Activated CD4-positive, alpha-beta T cell treated with anti-CD3 and anti-CD28 coated beads, Interleukin-2, Interleukin-4, amounts not matched to agents 100 ng/mL and 50 ng/mL, durations not matched to agents 16 hours and 8 hours (primary cell): ENCODE results near the gene LRP4.
A peak's percentile ranks its signal among the peaks of the same experiment; 100 is the strongest.
"Not testable (repeated sequence)": the region's sequence is repeated elsewhere in the genome, so short reads cannot be mapped to it uniquely, and the experiment has no call there.

Source experiments
- DNase-seq: peaks from one replicate; pipeline ENCODE4 v3.0.0-alpha.2; 2020; ENCODE audit warnings: low spot score

Gene LRP4

DNA sequence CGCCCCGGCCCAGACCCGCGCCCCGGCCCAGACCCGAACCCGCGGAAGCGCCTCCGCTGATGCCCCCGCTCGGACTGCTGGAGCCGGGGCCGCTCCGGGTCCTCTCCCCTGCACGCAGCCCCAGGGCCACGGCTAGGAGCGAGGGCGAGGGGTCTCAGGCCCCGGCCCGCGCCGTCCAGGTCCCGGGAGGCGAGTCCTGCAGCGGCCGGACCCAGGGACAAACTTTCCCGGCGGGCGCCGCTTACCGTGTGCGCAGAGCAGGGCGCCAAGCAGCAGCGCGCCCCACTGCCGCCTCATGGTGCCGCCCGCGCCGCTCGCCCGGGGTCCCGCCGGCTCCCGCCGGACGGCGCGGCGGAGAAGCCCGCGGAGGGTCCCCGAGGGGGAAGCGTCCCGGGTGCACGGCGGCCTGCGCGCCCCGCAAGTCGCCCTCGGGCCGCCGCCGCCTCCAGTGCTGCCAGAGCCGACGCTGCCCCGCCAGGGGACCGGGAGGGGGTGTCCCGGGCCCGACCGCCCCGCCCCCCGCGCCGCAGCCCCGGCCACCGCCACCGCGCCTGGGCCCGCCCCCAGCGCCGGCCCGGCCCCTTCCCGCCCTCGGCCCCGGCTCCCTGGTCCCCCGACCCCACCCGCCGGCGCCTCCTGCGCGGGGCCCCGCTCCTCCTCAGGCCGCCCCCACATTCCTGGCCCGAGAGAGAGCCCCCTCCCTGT lies at the start of gene LRP4:
TSS of gene LRP4 (minus strand) at position 468 of the 705 bp plus-strand sequence. CDS start at position 297, 171 bp downstream.
- no peak for DNase-seq

- DNase-seq: no peak
These were observed 49.6 kb upstream of the LRP4 start for GRCh38 chr11:46967962-46968361.

- no peak for DNase-seq
These were observed 48.4 kb upstream of the LRP4 start for GRCh38 chr11:46966773-46967172.

GRCh38 chr11:46963844-46964243 lies 45.5 kb upstream of the LRP4 start:
- no peak for DNase-seq

DNA sequence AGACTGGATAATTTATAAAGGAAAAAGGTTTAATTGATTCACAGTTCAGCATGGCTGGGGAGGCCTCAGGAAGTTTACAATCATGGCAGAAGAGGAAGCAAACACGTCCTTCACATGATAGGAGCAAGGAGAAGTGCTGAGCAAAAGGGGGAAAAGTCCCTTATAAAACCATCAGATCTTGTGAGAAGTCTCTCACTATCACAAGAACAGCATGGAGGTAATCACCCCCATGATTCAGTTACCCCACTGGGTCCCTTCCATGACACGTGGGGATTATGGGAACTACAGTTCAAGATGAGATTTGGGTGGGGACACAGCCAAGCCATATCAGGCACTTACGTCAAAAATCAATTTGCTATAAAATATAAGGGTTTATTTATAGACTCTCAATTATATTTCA lies 43.5 kb upstream of the LRP4 start:
- not testable (repeated sequence) for DNase-seq

DNA sequence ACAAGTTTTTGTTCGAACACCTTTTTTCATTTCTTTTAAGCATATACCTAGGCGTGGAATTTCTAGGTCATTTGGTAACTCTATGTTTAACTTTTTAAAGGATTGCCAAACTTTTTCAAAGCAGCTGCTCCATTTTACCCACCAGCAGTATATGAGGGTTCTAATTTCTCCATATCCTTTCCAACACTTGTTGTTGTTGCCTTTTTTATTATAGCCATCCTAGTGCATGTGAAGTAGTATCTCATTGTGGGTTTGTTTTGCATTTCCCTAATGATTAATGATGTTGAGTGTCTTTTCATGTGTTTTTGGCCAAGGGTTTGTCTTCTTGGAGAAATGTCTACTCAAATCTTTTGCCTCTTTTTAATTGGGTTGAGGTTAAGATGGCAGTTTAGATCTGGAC lies 42.7 kb upstream of the LRP4 start:
- DNase-seq: no peak

DNA sequence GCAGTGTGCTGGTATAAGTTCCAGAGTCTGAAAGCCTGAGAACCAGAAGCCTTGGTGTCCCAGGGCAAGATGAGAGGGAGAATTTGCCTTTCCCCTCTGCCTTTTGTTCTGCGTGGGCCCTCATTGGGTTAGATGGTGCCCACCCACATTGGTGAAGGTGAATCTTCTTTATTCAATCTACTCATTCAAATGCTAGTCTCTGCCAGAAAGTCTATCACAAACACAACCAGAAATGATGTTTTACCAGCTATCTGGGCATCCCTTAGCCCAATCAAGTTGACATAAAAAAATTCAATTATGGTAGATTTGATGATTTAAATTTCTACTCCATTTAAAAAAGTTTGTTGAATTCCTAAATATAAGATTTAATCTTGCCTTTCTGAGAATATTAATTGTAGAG lies 40.4 kb upstream of the LRP4 start:
- no peak for DNase-seq

DNA sequence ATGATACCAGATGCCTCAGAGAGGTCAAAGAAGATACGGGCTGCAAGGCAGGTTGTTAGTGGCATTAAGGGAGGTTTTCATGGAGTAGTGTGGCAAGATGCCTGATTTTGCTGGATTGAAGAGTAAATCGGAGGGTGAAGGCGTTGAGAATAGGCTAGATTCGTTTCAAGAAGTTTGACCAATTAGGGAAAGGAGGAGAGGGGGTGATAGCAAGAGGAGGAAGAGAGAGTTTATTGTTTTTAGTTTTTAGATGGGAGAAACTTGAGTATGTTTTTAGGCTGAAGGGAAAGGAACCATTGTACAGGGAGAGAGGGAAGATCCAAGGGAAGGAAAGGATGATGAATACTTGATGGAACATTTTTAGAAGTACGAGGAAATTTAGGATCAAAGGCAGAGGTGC lies 34.7 kb upstream of the LRP4 start:
- no peak for DNase-seq

DNA sequence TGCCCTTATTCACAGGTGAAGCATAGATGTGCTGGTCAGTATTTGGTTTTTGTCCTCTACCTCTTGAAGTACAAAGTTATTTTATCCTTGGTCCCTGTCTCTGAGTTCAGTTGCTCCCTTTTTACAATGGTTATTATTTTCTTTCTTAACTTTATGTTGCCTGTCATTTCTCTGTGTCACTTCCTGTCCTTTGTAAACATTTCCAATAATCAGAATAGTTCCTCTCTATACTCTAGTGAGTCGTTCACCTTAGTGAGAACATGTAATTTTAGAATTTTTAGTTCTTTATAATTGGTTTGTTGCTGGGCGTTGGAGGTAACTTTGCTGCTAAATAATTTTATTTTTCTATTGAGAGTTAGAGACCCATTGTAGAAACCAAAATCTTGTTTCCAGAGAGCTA lies 34.2 kb upstream of the LRP4 start:
- no peak for DNase-seq

DNA sequence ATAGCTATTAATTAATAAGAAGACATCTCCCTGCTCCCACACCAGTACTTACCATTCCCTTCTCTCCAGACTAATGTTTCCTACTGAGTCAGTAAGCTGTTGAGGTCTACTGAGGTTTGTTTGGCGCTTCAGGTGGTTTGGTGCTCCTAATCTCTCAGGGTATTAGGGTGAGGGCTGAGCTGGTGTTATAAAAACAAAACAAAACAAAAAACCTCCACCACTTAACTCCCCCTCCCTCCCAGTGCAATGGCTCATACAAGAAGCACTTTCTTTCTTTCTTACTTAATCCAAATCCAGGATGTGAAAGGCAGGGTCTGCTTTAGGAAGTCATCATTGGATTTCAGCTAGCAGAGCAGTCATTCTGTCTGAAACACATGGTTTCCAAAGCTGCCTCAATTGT lies 33.5 kb upstream of the LRP4 start:
- DNase-seq: no peak

GRCh38 chr11:46949297-46949696 lies 30.9 kb upstream of the LRP4 start:
- DNase-seq: no peak

GRCh38 chr11:46948378-46949131 lies 30.2 kb upstream of the LRP4 start:
- peak; percentile 10 for DNase-seq

- DNase-seq: no peak
These were observed 29.2 kb upstream of the LRP4 start for GRCh38 chr11:46947399-46948077.

DNA sequence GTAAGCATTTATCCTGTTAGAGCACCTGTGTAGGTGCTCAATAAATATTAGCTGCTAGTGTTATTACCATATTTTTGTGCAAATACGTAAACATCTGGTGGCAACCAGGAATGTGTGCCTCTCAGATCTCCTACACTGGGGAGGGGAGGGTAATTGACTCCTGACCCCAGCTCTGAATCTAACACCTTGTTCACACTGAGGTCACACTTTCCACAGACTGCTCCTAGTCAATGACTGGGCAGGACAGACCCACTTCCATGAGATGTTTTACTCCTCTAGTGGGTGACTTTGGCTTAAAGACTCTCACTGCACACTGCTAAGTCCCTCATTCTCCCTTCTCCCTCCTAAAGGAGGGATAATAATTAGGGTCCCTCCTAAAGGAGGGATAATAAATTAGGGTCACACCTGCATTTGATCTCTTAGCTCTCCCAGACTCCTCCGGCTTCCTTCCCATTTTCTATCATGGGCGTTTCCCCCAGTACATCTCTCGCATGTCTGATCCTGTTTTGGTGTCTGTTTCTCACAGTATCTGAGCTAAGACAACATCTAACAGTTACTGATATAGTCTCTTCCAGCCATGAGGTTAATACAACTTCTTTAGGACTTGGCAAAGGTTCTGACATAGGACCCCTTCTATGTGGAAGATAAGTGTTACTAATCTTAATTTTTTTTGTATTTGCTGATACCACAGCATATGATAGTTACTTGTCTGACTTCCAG lies 26.2 kb upstream of the LRP4 start:
- no peak for DNase-seq

DNA sequence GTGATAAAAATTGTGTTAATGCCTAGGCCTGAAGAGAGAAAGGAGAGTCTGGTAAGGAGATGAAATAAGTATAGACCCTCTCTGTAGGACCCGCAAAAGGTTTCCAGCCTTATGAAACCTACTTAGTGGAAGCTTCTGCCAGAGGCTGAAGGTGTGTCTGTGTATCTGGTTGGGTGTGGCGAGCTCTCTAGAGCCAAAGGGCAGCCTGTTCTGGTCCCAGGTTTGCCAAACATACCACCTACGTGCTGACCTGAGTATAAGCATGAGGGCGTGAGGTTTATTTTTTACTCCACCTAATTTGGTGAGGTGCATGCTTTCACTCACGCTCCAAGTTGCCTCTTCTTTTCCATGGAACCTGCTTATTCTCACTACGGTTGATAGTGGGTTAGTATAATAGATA lies 23.8 kb upstream of the LRP4 start:
- no peak for DNase-seq

GRCh38 chr11:46936138-46937110 lies 18.1 kb upstream of the LRP4 start, which contains the start of gene CSTPP1:
Gene CSTPP1, plus strand, starts transcription at chr11:46936761. Its CDS starts 45 bp downstream, at chr11:46936806.
- DNase-seq: peak; percentile 95

GRCh38 chr11:46930089-46930488 lies 11.7 kb upstream of the LRP4 start:
- no peak for DNase-seq

DNA sequence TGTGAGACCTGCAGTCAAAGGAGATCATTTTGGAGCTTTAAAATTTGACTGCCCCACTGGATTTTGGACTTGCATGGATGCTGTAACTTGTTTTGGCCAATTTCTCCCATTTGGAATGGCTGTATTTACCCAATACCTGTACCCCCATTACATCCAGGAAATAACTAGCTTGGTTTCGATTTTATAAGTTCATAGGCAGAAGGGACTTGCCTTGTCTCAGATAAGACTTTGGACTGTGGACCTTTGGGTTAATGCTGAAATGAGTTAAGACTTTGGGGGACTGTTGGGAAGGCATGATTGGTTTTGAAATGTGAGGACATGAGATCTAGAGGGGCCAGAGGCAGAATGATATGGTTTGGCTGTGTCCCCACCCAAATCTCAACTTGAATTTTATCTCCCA lies 10.4 kb upstream of the LRP4 start:
- not testable (repeated sequence) for DNase-seq

DNA sequence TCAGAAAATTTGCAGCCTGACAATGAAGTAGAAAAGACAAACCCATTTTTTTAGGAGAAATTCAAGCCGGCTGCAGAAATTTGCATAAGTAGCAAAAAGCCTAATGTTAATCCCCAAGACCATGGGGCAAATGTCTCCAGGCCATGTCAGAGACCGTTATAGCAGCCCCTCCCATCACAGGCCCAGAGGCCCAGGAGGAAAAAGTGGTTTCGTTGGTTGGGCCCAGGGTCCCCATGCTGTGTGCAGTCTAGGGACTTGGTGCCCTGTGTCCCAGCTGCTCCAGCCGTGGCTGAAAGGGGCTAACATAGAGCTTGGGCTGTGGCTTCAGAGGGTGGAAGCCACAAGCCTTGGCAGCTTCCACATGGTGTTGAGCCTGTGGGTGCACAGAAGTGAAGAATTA lies 9.6 kb upstream of the LRP4 start:
- DNase-seq: not testable (repeated sequence)

- no peak for DNase-seq
These were observed 2.4 kb upstream of the LRP4 start for GRCh38 chr11:46920755-46921154.
